Activated CD4-positive, alpha-beta T cell treated with anti-CD3 and anti-CD28 coated beads, Interleukin-2, amount 10 ng/mL, durations not matched to agents 24 days and 14 days (primary cell): ENCODE data around the gene DEFB121. TPM values are rescaled to one million over a fixed set of nuclear protein-coding genes. Genes with fewer than 3 reads are reported as not detected.
"Not testable (repeated sequence)": the region's sequence is repeated elsewhere in the genome, so short reads cannot be mapped to it uniquely, and the experiment has no call there.

Experiments
- DNase-seq: peaks from one replicate; pipeline ENCODE4 v3.0.0; 2022
- H3K27ac Mint-ChIP-seq: one replicate; pipeline ENCODE4 v1.8.0; 2022; ENCODE audit warnings: mild to moderate bottlenecking, mixed read lengths
- H3K27me3 Mint-ChIP-seq: one replicate; pipeline ENCODE4 v1.8.0; 2022; ENCODE audit warnings: mixed read lengths
- H3K36me3 Mint-ChIP-seq: one replicate; pipeline ENCODE4 v1.8.0; 2022; ENCODE audit warnings: low read depth, mild to moderate bottlenecking, mixed read lengths
- H3K4me1 Mint-ChIP-seq: one replicate; pipeline ENCODE4 v1.8.0; 2021; ENCODE audit warnings: mixed read lengths
- H3K4me3 Mint-ChIP-seq: one replicate; pipeline ENCODE4 v1.8.0; 2022; ENCODE audit warnings: mild to moderate bottlenecking, moderate library complexity, mixed read lengths
- H3K9me3 Mint-ChIP-seq: one replicate; pipeline ENCODE4 v1.8.0; 2021; ENCODE audit warnings: mixed read lengths
- intact Hi-C: fragments of 100-400 bp; cut with micrococcal nuclease; formaldehyde crosslinking; loops from one replicate; pipeline ENCODE4 v1.15.1; 2023
- total RNA-seq: library from RNA; stranded (reverse); gene quantifications from 2 replicates; pipeline ENCODE4 v1.2.3, GENCODE V29; 2022

Gene DEFB121
- not detected in 2 replicates for total RNA-seq

- H3K4me3 Mint-ChIP-seq: no peak within 1 kb of the TSS
- intact Hi-C loops: no loop called here
- H3K27me3 Mint-ChIP-seq: no peaks in the 10 kb centered on the region
- H3K9me3 Mint-ChIP-seq: no peaks in the 10 kb centered on the region
- no peaks in the 10 kb centered on the region for H3K4me1 Mint-ChIP-seq
- no peaks in the 10 kb centered on the region for H3K36me3 Mint-ChIP-seq
- no peak within 1 kb of the TSS for H3K27ac Mint-ChIP-seq
- DNase-seq: no peak
Measured at GRCh38 chr20:31406115-31406514, at the start of gene DEFB121. DEFB121 (minus strand) TSS chr20:31406215; CDS start chr20:31406152, 63 bp downstream.

- Mint-ChIP-seq H3K9me3 (no peaks in the 10 kb centered on the region), H3K27ac (no peak overlapping the region), H3K36me3 (no peaks in the 10 kb centered on the region), H3K27me3 (peaks cover 4% of the 10 kb centered on the region), H3K4me3 (no peak overlapping the region), H3K4me1 (no peaks in the 10 kb centered on the region)
- no peak for DNase-seq
- intact Hi-C loops: no loop called here
Measured at GRCh38 chr20:31454361-31454760, 48.3 kb upstream of the DEFB121 start.

GRCh38 chr20:31452575-31452974, 46.6 kb upstream of the DEFB121 start:
- intact Hi-C loops: no loop called here
- no peak overlapping the region for H3K27ac Mint-ChIP-seq
- peaks cover 1% of the 10 kb centered on the region for H3K27me3 Mint-ChIP-seq
- no peak overlapping the region for H3K4me3 Mint-ChIP-seq
- H3K9me3 Mint-ChIP-seq: no peaks in the 10 kb centered on the region
- no peaks in the 10 kb centered on the region for H3K4me1 Mint-ChIP-seq
- no peak for DNase-seq
- no peaks in the 10 kb centered on the region for H3K36me3 Mint-ChIP-seq

GRCh38 chr20:31449511-31450414, 43.7 kb upstream of the DEFB121 start:
- Mint-ChIP-seq H3K4me1 (no peaks in the 10 kb centered on the region), H3K27ac (no peak overlapping the region), H3K27me3 (peaks cover 1% of the 10 kb centered on the region), H3K4me3 (no peak overlapping the region), H3K36me3 (no peaks in the 10 kb centered on the region), H3K9me3 (no peaks in the 10 kb centered on the region)
- DNase-seq: no peak
- intact Hi-C loops: no loop called here

- intact Hi-C loops: no loop called here
- DNase-seq: no peak
- Mint-ChIP-seq H3K36me3 (no peaks in the 10 kb centered on the region), H3K27ac (no peak overlapping the region), H3K4me1 (no peaks in the 10 kb centered on the region), H3K27me3 (no peaks in the 10 kb centered on the region), H3K4me3 (no peak overlapping the region), H3K9me3 (no peaks in the 10 kb centered on the region)
Measured at GRCh38 chr20:31446084-31446819, 40.2 kb upstream of the DEFB121 start.

- no peaks in the 10 kb centered on the region for H3K9me3 Mint-ChIP-seq
- H3K4me1 Mint-ChIP-seq: no peaks in the 10 kb centered on the region
- no peak for DNase-seq
- H3K36me3 Mint-ChIP-seq: no peaks in the 10 kb centered on the region
- H3K4me3 Mint-ChIP-seq: no peak within 1 kb of the TSS
- intact Hi-C loops: no loop called here
- no peaks in the 10 kb centered on the region for H3K27me3 Mint-ChIP-seq
- H3K27ac Mint-ChIP-seq: no peak within 1 kb of the TSS
Measured at GRCh38 chr20:31440012-31440659, 34.1 kb upstream of the DEFB121 start, which contains the start of gene DEFB123. DEFB123 (plus strand) TSS chr20:31440632; CDS start chr20:31440699, 67 bp downstream.

GRCh38 chr20:31430568-31431115, 24.6 kb upstream of the DEFB121 start:
- intact Hi-C loops: no loop called here
- no peak overlapping the region for H3K4me3 Mint-ChIP-seq
- no peak overlapping the region for H3K27ac Mint-ChIP-seq
- no peaks in the 10 kb centered on the region for H3K36me3 Mint-ChIP-seq
- DNase-seq: no peak
- no peaks in the 10 kb centered on the region for H3K4me1 Mint-ChIP-seq
- no peaks in the 10 kb centered on the region for H3K9me3 Mint-ChIP-seq
- peaks cover 2% of the 10 kb centered on the region for H3K27me3 Mint-ChIP-seq

GRCh38 chr20:31427576-31427975, 21.6 kb upstream of the DEFB121 start:
- intact Hi-C loops, DNase-seq, H3K9me3 Mint-ChIP-seq, H3K27ac Mint-ChIP-seq, H3K4me1 Mint-ChIP-seq, H3K4me3 Mint-ChIP-seq, H3K27me3 Mint-ChIP-seq, H3K36me3 Mint-ChIP-seq: not testable (repeated sequence)

GRCh38 chr20:31426891-31427551, 21.0 kb upstream of the DEFB121 start:
- intact Hi-C loops, H3K27ac Mint-ChIP-seq, H3K9me3 Mint-ChIP-seq, H3K27me3 Mint-ChIP-seq, H3K36me3 Mint-ChIP-seq, H3K4me3 Mint-ChIP-seq, DNase-seq, H3K4me1 Mint-ChIP-seq: not testable (repeated sequence)

GRCh38 chr20:31425797-31426196, 19.8 kb upstream of the DEFB121 start:
- Mint-ChIP-seq H3K4me1 (no peaks in the 10 kb centered on the region), H3K27me3 (peaks cover 2% of the 10 kb centered on the region), H3K9me3 (no peaks in the 10 kb centered on the region), H3K4me3 (no peak overlapping the region), H3K36me3 (no peaks in the 10 kb centered on the region), H3K27ac (no peak overlapping the region)
- DNase-seq: no peak
- intact Hi-C loops: no loop called here

GRCh38 chr20:31418307-31418706, 12.3 kb upstream of the DEFB121 start:
- Mint-ChIP-seq H3K4me1 (no peaks in the 10 kb centered on the region), H3K36me3 (no peaks in the 10 kb centered on the region), H3K9me3 (no peaks in the 10 kb centered on the region), H3K4me3 (no peak overlapping the region), H3K27me3 (no peaks in the 10 kb centered on the region), H3K27ac (no peak overlapping the region)
- DNase-seq: no peak
- intact Hi-C loops: no loop called here

- no peaks in the 10 kb centered on the region for H3K36me3 Mint-ChIP-seq
- no peak overlapping the region for H3K4me3 Mint-ChIP-seq
- H3K9me3 Mint-ChIP-seq: no peaks in the 10 kb centered on the region
- no peak for DNase-seq
- H3K27me3 Mint-ChIP-seq: peaks cover 3% of the 10 kb centered on the region
- intact Hi-C loops: no loop called here
- no peaks in the 10 kb centered on the region for H3K4me1 Mint-ChIP-seq
- no peak overlapping the region for H3K27ac Mint-ChIP-seq
Measured at GRCh38 chr20:31415653-31416052, 9.6 kb upstream of the DEFB121 start.

- H3K4me1 Mint-ChIP-seq: no peaks in the 10 kb centered on the region
- intact Hi-C loops: no loop called here
- peaks cover 3% of the 10 kb centered on the region for H3K27me3 Mint-ChIP-seq
- no peak overlapping the region for H3K4me3 Mint-ChIP-seq
- H3K9me3 Mint-ChIP-seq: no peaks in the 10 kb centered on the region
- H3K36me3 Mint-ChIP-seq: no peaks in the 10 kb centered on the region
- no peak for DNase-seq
- H3K27ac Mint-ChIP-seq: no peak overlapping the region
Measured at GRCh38 chr20:31414381-31414780, 8.4 kb upstream of the DEFB121 start.
